K562 (cell line): ENCODE results near the gene SPEF1. TPM values are rescaled to one million over a fixed set of nuclear protein-coding genes. Genes with fewer than 3 reads are reported as not detected.

Source experiments
- CBX1 ChIP-seq: sonication (generic); IDR thresholded peaks from 2 replicates; pipeline ENCODE4 v1.6.1; 2016; ENCODE audit warnings: antibody characterized with exemption, low read depth, mild to moderate bottlenecking
- HCFC1 ChIP-seq: IDR thresholded peaks from 2 replicates; pipeline ENCODE4 v1.6.1; 2012; ENCODE audit warnings: low read depth, low read length, improper control_type of control experiment
- HDAC1 ChIP-seq, 2 experiments: fragments of 450-650 bp; IDR thresholded peaks; 2 replicates each; pipeline ENCODE4 v1.6.1; 2016 to 2017; ENCODE audit warnings: inconsistent platforms in 1 of 2, mild to moderate bottlenecking in 1 of 2, moderate library complexity in 1 of 2
- KAT8 ChIP-seq: fragments of 450-650 bp; IDR thresholded peaks from 2 replicates; pipeline ENCODE4 v1.6.1; 2016; ENCODE audit warnings: low read depth, mild to moderate bottlenecking
- MLLT1 ChIP-seq, 2 experiments: fragments of 450-650 bp; IDR thresholded peaks; 2 replicates each; pipeline ENCODE4 v1.6.1; 2016
- NFIC ChIP-seq: fragments of 450-650 bp; IDR thresholded peaks from 2 replicates; pipeline ENCODE4 v1.6.1; 2017; ENCODE audit warnings: mild to moderate bottlenecking, inconsistent platforms
- NR2F6 ChIP-seq: fragments of 450-650 bp; formaldehyde crosslinking; IDR thresholded peaks from 2 replicates; pipeline ENCODE4 v1.4.0; 2020; ENCODE audit warnings: mild to moderate bottlenecking
- RUNX1 ChIP-seq: sonication (generic); IDR thresholded peaks from 2 replicates; pipeline ENCODE4 v1.6.1; 2016; ENCODE audit warnings: antibody characterized with exemption, low read depth
- TCF3 ChIP-seq: sonication (generic); formaldehyde crosslinking; IDR thresholded peaks from 2 replicates; pipeline ENCODE4 v1.4.0; 2020; ENCODE audit warnings: mild to moderate bottlenecking, missing genetic modification reagents
- TFAP4 ChIP-seq: sonication (generic); formaldehyde crosslinking; IDR thresholded peaks from 2 replicates; pipeline ENCODE4 v1.8.0; 2022; ENCODE audit warnings: missing genetic modification reagents, mild to moderate bottlenecking, moderate library complexity, borderline replicate concordance
- polyA plus RNA-seq, 8 experiments: library from polyadenylated mRNA; depleted of rRNA in 4 of 8; stranded (reverse) in 5 of 8; unstranded in 3 of 8; fragments of >200 nt; fragmentation: Nextera tagmentation in 2 of 8; fragmentation: Illumina TruSeq in 1 of 8; extraction: Ambion mirVana in 2 of 8; extraction: Trizol in 1 of 8; gene quantifications; 2 replicates each; pipeline versions ENCODE4 v1.2.1 to v1.2.3, GENCODE V29; 2011 to 2014; ENCODE audit warnings: inconsistent platforms in 1 of 8, missing spikeins in 1 of 8
- total RNA-seq, 7 experiments: library from RNA; depleted of rRNA in 6 of 7; stranded (reverse); fragments of >200 nt in 6 of 7; fragmentation: Illumina TruSeq in 2 of 7; extraction: Trizol in 2 of 7; gene quantifications; 2 replicates each; pipeline versions ENCODE4 v1.2.1 to v1.2.3, GENCODE V29; 2011 to 2021; ENCODE audit warnings: low replicate concordance in 1 of 7
- TF ChIP-seq, protein P1 (sequence below): IDR thresholded peaks from 3 replicates; pipeline ENCODE4 v1.6.1; 2011; ENCODE audit warnings: borderline replicate concordance, mild to moderate bottlenecking, moderate library complexity; ENCODE audit not compliant: insufficient read length; ENCODE audit errors: extremely low read depth
- TF ChIP-seq, protein P2 (sequence below): fragments of 150-350 bp; conservative IDR thresholded peaks from 2 replicates; pipeline ENCODE4 v1.6.1; 2014; ENCODE audit warnings: low read length

SPEF1 gene
- total and polyA plus RNA-seq, 9 of the 15 experiments (the other 6 are each of a cell fraction or from before 2014, with no cell fraction given): not detected

- no peak for TF ChIP-seq HCFC1
- TF ChIP-seq NR2F6 (CRISPR knock-in tag): no peak
- TF ChIP-seq MLLT1 (IDR thresholded peaks at IDR 0.05): no peak
- no peak for TF ChIP-seq NFIC
- TF ChIP-seq, protein P1, sequence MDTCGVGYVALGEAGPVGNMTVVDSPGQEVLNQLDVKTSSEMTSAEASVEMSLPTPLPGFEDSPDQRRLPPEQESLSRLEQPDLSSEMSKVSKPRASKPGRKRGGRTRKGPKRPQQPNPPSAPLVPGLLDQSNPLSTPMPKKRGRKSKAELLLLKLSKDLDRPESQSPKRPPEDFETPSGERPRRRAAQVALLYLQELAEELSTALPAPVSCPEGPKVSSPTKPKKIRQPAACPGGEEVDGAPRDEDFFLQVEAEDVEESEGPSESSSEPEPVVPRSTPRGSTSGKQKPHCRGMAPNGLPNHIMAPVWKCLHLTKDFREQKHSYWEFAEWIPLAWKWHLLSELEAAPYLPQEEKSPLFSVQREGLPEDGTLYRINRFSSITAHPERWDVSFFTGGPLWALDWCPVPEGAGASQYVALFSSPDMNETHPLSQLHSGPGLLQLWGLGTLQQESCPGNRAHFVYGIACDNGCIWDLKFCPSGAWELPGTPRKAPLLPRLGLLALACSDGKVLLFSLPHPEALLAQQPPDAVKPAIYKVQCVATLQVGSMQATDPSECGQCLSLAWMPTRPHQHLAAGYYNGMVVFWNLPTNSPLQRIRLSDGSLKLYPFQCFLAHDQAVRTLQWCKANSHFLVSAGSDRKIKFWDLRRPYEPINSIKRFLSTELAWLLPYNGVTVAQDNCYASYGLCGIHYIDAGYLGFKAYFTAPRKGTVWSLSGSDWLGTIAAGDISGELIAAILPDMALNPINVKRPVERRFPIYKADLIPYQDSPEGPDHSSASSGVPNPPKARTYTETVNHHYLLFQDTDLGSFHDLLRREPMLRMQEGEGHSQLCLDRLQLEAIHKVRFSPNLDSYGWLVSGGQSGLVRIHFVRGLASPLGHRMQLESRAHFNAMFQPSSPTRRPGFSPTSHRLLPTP: no peak
- TF ChIP-seq, protein P2, sequence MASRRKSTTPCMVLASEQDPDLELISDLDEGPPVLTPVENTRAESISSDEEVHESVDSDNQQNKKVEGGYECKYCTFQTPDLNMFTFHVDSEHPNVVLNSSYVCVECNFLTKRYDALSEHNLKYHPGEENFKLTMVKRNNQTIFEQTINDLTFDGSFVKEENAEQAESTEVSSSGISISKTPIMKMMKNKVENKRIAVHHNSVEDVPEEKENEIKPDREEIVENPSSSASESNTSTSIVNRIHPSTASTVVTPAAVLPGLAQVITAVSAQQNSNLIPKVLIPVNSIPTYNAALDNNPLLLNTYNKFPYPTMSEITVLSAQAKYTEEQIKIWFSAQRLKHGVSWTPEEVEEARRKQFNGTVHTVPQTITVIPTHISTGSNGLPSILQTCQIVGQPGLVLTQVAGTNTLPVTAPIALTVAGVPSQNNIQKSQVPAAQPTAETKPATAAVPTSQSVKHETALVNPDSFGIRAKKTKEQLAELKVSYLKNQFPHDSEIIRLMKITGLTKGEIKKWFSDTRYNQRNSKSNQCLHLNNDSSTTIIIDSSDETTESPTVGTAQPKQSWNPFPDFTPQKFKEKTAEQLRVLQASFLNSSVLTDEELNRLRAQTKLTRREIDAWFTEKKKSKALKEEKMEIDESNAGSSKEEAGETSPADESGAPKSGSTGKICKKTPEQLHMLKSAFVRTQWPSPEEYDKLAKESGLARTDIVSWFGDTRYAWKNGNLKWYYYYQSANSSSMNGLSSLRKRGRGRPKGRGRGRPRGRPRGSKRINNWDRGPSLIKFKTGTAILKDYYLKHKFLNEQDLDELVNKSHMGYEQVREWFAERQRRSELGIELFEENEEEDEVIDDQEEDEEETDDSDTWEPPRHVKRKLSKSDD: no peak
- no peak for TF ChIP-seq CBX1
- no peak for TF ChIP-seq RUNX1
- no peak for TF ChIP-seq KAT8
- TF ChIP-seq HDAC1 (IDR thresholded peaks at IDR 0.05): no peak
- peak; percentile 55 for TF ChIP-seq TCF3 (CRISPR knock-in tag)
- TF ChIP-seq TFAP4 (CRISPR knock-in tag): no peak
- TF ChIP-seq, all 486 proteins: peak for 17
Measured at GRCh38 chr20:3767110-3767426, 14.2 kb downstream of the SPEF1 start (continued).
